NCI-H446 treated with DMSO at 0.1 percent for 48 hours (cell line): ENCODE results near the gene SLC24A4.

ENCODE experiments used
- DNase-seq: peaks from one replicate; lab custom pipeline; 2025; lab: John Stamatoyannopoulos, UW

The SLC24A4 gene

DNA sequence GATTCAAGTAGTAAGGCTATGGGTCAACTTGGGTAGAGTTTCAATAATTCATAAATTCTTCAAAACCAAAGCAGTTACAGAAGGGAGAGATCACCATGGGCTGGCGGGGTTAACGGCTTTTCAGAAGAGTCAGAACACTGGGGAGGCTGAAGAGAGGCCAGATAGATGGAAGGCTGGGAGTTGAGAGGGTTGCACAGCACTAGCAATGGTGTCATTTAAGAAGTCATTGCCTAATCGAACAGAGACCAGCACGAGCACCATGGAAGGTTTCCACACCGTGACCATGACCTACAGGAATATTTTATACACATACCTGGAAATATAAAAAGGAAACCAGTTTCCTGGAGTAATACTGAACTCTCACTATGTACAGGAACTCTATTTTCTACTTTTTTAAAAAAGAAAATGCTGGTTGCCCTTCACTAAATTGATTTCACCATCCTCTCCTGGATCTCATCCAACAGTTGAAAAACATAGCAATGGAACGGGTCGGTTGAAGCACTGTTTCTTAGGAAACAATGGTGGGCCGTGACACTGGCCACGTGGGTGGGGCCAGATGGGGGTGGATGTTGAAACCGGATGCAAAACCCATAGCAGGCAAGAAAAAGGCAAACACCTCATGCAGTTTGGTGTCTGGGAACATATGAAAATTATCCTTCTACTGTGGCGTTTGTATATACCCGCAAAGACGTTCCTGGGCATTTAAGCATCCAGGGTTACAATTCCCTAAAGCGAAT is 152.7 kb downstream of the SLC24A4 start:
- DNase-seq, result no peak

DNA sequence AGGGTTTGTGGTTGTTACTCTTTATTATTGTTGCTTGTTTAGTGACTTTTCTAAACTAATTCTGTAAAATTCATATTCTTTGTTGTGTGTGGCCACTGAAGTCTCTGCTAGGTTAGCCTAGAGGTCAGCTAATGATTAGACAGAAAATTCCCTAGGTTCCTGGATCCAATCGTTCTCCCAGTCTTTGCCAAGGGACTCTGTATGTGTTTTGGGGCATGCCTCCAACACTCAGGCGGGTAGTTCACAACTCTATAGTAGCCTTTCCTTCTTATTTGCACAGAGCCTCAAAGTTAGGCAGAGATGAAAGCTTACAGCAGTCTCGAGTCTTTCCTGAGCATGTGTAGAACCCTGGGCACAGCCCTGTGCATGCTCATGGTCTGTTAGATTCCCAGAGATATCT is 157.9 kb downstream of the SLC24A4 start:
- DNase-seq, result no peak

DNA sequence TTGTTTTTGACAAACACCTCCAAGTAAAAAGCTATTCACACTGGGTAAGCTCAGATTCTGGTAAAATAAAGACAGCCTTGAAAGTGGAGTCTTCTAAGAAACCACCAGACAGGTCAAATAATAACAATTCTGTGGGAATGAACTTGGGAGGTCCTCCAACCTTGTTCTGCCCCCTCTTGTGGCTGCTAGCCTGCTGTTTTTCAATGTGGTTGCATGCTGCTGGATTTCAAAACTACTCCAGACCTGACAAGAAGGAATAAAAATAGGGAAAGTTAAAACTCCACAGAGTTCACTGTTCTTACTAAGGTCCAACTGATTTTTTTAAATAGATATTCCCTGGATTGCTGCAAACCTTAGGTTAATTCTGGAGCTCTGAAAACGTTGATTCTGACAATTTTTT is 158.4 kb downstream of the SLC24A4 start:
- no peak for DNase-seq

DNA sequence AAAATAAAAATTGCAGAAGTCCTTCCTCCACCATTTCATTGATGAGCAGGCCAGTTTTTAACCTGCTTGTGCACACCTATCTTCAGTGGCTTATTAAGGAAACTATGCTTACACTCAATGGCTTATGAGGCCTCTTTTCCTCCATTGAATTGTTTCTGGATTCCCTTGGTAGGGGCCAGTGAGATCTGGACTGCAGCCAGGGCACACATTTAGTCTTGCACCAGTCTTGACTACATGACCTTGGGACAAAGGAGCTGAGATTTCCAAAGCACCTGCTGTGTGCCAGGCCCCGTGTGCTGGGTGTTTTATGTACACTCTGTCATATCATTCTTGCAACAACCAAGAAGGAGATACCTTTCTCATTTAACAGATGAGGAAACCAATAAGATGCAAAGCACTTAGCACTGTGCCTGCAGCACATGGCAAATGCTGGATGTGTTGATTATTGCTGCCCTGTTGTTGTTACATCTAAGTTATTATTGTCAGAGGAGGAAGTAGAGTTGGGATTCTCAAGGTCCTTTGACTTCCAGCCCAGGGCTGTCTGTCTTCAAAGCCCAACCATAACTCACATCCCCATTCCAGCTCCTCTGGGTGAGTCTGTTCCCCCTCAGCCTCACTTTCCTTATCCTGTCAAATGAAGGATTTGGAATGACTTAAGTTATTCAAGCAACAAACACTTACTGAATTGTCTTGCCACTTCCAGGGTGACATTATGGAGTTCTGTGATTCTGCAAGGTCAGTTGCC is 159.0 kb downstream of the SLC24A4 start:
- no peak for DNase-seq

DNA sequence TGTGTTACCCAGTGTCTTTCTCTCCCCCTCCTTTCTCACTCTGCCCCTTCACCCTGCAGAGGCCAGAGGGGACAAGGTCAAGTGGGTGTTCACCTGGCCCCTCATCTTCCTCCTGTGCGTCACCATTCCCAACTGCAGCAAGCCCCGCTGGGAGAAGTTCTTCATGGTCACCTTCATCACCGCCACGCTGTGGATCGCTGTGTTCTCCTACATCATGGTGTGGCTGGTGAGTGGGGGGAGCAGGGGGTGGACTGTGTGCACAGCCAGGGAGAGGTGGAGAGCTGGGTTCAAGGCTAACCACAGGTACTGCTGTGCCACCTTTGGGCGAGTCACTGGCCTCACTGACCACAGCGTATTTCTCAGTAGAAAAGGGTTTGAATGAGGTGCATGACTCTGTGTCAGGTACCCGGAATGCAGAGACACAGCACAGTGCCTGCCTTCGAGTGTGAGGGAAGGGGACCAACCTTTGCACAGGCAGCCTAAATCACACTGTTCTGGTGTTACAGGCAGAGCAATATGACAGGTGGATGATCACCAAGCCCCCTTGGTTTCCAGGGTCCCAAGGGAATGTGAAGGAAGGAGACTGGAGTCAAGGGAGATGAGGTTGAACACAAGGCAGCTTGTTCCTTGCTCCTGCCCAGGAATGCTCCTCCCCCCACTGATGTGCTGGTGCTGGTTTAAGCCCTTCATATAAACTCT is 159.8 kb downstream of the SLC24A4 start:
- DNase-seq, result no peak

DNA sequence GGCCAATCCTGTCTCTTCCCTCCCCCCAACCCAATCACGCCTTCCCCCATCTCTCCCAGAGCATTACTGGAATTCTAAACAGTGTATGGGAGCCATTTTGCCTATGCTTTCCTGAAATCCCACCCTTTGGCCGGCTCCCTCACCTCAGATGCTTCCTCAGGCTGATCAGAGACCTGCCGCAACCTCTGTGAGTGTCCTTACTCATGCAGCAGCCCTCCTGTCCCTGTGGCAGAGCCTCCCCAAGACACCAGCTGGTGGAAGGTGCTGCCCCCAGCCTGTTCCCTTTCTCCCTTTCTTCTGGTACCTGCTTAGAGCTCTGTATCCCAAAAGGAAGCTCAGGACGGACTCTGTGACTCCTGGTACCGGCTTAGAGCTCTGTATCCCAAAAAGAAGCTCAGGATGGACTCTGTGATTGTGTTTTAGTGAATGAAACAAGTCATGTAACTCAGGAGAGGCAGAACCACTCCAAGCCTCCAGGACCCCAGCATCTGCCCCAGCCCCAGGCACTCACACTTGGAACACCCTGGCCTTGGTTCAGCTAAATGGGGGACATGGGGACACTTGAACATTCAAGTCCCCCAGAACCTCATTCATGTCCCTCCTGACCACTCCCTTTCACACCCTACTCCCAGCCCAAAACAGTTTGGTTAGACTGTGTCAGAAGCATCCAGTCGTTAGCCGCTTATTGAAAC is 161.3 kb downstream of the SLC24A4 start:
- no peak for DNase-seq

DNA sequence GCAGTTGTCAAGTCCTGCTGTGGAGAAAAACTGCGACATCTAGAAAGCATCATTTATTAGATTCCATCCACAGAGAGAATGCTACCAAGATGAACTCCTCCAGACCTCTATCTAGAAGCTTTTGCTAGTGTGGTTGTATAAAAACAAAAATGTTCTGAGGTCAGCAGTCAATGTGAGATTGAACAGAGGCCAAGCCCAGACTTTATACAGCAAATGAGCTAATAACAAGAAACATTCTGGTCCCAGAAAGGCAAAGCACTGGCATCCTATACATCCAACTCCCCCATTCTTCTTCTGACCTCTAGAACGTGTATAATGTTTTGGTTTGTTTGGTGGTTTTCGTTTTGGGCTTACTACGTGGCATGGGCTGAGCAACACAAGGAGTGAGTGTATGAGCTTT is 163.9 kb downstream of the SLC24A4 start:
- no peak for DNase-seq

DNA sequence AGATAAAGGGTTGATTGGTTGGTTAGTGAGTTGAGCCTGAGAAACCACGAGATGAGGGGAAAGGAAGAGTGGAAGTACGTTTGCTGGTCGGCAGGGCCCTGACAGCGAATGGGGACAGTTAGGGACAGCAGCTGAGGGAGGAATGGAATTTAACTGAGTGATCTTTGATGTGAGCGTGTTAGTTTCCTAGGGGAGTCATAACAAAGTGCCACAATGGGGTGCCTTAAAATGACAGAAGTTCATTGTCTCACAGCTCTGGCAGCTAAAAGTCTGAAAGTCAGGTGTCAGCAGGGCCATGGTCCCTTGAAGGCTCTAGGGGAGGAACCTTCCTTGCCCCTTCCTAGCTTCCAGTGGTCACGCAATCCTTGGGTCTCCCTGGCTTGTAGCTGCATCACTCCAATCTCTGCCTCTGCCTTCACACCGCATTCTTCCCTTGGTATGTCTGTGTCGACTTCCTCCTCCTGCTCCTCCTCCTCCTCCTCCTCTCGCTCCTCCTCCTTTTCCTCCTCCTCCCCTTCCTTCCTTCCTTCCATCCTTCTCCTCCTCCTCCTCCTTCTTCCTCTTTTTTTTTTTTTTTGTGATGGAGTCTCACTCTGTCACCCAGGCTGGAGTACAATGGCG is 164.7 kb downstream of the SLC24A4 start:
- DNase-seq, result no peak

DNA sequence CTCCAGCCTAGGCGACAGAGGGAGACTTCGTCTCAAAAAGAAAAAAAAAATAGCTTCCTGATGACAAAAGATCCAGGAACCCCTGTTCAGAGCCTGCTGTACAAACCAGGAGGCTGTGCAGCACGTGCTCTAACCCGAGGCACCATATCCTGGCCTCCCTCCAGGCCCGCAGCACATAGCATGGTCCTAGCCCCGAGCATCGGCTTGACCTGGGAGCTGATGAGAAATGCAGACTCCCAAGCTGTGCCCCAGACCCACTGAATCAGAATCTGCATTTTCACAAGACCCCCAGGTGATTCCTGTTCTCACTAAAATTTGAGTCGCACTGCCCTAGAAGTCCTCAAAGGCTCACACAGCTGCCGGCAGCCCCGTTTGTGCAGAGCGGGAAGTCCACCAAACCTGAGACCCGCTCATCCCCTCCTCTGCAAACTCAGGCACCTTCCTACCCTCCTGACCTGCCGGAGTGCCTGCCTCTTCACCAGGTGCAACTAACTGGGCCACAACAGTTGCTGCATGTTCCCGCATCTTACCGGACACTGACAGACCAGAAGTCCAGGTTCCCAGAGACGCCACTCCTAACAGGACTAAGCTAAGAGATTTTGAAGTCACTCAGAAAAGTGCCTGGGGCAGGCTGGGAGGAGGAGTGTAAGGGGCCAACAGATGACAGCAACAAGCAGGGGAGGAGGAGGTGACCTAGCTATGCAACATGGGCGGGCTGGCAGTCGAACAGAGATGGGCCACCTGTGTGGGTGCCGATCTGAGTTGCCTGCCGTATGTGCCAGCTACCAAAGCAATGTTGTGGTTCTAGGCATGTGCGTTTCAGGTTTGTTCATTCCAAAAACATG is 166.7 kb downstream of the SLC24A4 start:
- DNase-seq, result no peak

DNA sequence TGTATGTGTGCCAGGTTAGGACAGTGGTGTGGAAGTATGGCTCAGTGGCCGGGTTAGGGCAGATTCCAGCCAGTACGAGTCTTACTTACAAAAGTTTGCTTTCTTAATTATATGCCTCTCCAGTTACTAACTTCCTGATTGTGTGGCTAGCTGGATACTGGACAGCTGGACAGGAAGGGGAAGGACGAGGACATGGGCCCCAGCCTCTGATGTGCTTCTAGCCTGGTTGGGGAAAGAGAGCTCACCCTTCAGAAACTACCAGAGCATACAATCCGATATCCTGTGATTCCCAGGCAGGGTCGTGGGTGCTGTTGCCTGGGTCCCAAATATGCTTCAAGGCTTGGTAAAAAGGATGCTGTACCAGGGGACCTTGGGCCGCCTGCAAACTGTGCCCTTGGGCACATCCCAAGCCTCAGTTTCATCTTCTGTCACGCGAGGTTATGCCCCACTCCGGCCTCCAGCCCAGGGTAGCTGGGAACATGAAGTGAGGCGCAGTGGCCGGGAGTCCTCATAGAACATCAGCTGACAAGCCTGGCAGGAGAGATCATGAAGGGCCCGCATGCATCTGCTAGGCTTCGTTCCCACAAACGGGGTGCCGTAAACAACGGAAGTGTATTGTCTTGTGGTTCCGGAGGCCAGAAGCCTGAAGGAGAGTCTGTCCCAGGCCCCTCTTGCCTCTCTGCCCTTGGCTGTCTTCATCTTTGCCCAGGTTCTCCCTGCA is 167.4 kb downstream of the SLC24A4 start:
- no peak for DNase-seq

DNA sequence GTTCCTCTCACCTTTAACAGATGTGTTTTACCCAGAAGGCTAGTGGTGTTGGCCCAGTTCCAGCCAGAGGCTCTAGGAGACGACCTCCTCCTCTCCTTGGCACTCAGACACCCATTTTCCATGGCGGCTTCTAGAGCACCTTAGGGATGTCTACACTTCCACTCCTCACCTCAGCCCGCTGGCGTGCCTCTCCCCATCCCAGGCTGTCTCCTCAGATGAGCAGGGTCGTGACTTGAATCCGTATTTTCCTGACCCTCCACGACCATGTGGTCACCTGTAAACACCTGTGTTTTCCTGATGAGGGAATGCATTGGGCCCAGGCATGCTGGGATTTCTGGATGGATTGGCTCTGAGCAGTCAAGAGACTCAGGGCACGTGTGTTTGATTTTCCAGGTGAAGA is 168.8 kb downstream of the SLC24A4 start:
- no peak for DNase-seq

DNA sequence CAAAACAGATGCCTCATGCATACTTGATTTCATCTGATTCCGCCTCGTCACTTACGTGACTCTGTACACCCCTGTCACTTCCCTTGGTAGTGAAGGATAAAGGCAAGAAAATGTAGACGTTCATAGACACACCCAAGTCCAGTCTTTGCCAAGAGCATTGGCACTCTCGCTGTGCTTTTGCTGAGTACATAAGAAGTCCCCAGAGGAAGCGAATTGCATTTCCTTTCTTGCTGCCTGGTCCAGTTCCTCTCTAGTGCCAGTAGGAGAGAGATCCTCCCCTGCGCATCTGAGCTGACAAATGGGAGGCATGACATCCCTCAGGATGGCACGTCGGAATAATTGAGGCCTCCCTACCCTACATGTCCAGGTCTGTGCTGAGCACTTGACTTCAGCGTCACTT is 169.3 kb downstream of the SLC24A4 start:
- no peak for DNase-seq

DNA sequence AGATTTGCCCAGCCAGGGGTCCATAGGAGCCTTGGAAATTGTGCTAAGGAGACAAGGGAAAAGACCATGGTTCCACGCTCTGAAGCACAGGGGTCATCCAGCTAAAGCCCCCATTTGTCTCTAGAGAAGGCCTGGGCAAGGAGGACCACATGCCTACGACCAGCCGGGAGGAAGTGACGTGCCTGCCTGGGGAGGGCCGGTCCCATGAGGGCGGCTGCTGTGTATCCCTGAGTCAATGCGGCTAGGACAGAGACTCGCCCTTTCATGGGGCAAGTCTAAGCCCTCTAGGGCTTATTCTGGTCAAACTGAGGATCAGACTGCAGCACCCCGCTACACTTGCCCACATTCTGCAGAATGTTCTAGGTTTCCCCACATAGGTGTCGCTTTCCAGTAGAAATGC is 170.1 kb downstream of the SLC24A4 start:
- DNase-seq, result no peak

DNA sequence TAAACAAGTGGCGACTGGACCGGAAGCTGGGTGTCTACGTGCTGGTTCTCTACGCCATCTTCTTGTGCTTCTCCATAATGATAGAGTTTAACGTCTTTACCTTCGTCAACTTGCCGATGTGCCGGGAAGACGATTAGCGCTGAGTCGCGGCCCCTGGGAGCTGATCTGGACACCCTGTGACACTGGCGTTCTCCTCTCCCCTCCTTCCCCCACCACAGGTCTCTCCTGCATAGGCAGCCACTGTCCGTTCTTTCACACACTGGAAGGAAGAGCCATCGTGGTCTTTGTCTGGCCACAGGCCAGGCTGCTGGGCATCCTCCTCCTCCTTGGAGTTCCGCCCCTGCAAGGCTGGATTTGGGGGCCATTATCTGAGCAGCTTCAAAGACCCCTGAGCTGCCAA is 170.5 kb downstream of the SLC24A4 start:
- no peak for DNase-seq

DNA sequence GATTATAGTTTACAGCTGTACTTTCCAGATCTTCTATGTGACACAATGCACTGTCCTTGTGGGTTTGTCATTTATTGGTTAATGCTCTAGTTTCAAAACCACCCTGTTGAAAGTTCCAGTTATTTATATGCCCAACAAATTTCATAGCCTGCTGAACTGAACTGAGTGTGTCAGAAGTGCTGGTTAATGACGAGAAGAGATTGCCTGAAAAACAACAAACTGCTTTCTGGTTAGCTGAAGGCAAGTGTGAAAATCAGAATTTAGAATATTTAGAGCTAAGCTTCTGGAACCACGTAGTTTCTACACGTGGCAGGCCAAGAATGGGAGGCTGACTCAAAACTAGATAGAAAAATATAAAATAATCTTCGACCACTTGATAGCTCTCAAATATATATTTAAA is 171.5 kb downstream of the SLC24A4 start:
- no peak for DNase-seq

DNA sequence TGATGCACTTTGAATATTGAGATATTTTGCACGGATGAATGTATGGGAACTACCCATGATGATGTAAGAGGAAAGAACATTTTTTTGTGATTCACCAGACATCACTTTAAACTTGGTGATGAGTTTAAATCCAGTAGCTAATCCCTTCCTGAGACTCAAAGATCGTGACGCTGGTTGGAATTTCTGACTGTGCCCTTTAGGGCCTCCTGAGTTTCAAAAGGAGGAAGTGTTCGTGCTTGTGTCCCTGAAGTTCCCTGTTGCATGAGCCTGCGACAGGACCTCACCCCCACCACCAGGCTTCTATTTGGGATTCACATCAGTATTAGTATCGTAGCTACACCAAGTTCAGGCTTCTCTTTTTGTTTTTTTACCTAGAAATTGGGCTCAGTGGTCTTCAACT is 172.1 kb downstream of the SLC24A4 start:
- no peak for DNase-seq

DNA sequence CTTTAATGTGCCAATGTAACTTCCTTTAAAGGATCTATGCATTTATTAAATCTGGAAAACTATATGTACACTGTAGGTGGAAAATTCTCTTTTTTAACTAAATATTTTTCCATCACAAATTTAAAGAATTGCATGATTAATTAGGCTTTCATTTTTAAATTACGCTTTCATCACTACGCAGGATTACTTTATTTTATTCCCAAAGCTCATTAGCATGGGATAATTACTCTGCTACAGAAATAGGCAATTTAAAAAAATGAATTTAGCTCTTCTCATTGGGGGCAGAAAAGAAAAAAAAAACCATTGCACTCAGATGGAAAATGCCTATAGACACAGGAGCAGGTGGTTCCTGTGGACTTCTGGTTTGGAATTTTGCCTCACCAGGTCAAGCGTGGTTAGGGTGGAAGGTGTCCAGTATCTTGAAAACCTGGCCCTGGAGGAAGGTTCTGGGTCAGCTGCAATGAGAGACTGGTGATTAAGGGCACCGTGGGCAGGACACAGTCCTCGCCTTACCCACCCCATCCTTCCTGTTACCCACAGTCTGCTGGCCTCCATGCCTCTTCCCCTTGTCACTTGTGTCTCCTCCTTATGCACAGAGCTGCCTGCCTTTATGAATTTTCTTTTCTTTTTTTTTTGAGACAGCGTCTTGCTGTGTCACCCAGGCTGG is 173.4 kb downstream of the SLC24A4 start:
- DNase-seq, result no peak

DNA sequence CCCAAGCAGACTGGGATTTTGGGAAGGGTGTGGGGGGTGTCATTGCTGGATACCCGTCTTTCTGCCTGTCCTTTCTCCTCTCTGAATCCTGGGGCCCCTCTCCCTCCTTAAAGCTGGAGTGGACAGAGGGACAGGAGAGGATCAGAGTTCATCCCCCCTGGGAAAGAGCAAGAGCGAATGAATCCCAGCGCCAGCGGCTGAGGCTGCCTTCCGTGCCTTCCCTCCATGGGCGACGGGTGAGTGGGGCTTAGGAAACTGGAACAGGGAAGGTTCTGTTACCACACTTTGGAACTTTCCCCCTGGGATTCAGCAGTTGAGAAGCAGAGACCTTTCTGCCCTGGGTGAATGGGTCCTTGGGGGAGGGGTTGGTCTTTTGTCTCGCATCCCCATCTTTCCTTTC is 174.4 kb downstream of the SLC24A4 start:
- DNase-seq, result no peak

DNA sequence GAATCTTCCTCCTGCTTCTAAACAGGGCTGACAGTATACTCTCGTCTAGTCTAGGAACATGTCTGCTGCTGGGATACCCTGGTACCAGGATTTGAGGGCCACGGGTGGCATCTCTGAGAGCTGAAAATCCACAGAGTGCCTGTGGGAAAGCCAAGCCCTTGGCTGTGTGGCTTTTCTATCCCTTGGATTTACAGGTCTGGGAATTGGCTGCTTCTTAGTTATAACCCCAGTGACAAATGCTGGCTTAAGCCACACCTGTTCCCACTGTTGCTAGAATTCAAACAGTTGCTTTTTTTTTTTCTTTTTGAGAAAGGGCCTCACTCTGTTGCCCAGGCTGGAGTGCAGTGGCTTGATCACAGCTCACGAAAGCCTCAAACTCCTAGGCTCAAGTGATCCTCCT is 176.3 kb downstream of the SLC24A4 start:
- no peak for DNase-seq

DNA sequence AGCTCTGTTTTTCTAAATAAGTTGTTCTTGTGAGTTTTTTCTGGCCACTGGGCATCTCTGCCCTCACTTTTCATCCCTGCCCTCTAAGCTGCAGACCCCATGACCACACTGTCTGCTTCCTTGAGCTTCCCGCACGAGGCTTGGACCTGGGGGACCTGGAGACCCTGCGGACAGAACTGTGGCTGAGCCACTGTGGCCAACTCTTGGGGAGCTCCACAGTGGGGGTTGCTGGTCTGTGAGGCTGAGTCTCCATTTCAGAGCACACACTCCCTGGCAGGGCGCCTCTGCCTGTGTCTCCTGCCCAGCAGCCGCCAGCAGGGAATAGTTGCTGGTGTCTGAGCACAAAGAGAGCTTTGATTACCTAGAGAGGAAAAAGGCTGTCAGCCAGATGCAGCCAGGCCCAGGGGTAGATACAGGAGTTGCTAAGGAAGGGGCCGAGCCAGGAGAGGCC is 177.6 kb downstream of the SLC24A4 start:
- DNase-seq, result no peak
